GM19452 (cell line): Measurements from ENCODE around the gene FMR1.

Experiments used
- ATAC-seq: cut with Tn5 transposase; IDR thresholded peaks from one replicate; pipeline ENCODE4 v1.9.1; 2021; ENCODE audit not compliant: unreplicated experiment

FMR1 gene

GRCh38 chrX:147914591-147914990 is 2.9 kb downstream of the FMR1 start:
- no peak for ATAC-seq

- ATAC-seq: no peak
Observed at GRCh38 chrX:147916375-147916968, 4.8 kb downstream of the FMR1 start.

- ATAC-seq: peak; percentile 87
Observed at GRCh38 chrX:147917700-147918695, 6.3 kb downstream of the FMR1 start.

- ATAC-seq: no peak
Observed at GRCh38 chrX:147920161-147920666, 8.5 kb downstream of the FMR1 start.

- no peak for ATAC-seq
Observed at GRCh38 chrX:147923605-147924004, 11.9 kb downstream of the FMR1 start.

GRCh38 chrX:147927256-147927655 is 15.5 kb downstream of the FMR1 start:
- no peak for ATAC-seq

- no peak for ATAC-seq
Observed at GRCh38 chrX:147933815-147934214, 22.1 kb downstream of the FMR1 start.

- ATAC-seq: no peak
Observed at GRCh38 chrX:147935156-147935758, 23.5 kb downstream of the FMR1 start.

GRCh38 chrX:147945286-147945685 is 33.6 kb downstream of the FMR1 start:
- no peak for ATAC-seq

- ATAC-seq: no peak
Observed at GRCh38 chrX:147948531-147948930, 36.8 kb downstream of the FMR1 start.

- ATAC-seq: no peak
Observed at GRCh38 chrX:147950352-147950751, 38.6 kb downstream of the FMR1 start.

GRCh38 chrX:147953976-147954375 is 42.3 kb downstream of the FMR1 start:
- ATAC-seq: no peak

GRCh38 chrX:147957291-147957690 is 45.6 kb downstream of the FMR1 start:
- ATAC-seq: no peak

GRCh38 chrX:147958291-147958690 is 46.6 kb downstream of the FMR1 start:
- ATAC-seq: no peak

GRCh38 chrX:147960722-147961121 is 49.0 kb downstream of the FMR1 start:
- no peak for ATAC-seq

- no peak for ATAC-seq
Observed at GRCh38 chrX:147962476-147962875, 50.8 kb downstream of the FMR1 start.

- no peak for ATAC-seq
Observed at GRCh38 chrX:147978931-147979330, 67.2 kb downstream of the FMR1 start.

GRCh38 chrX:147981038-147981752 is 69.5 kb downstream of the FMR1 start, which contains the start of gene FMR1NB:
TSS of gene FMR1NB (plus strand) at chrX:147981337. CDS start at chrX:147981403, 66 bp downstream.
- no peak for ATAC-seq
